Measurements from ENCODE around the gene GBP2. TPM values are rescaled to one million over a fixed set of nuclear protein-coding genes. Genes with fewer than 3 reads are reported as not detected.

Gene GBP2
- total RNA-seq, 1 experiment from 2014 or later: 3.0 TPM

GRCh38 chr1:89098857-89099256 lies 27.1 kb downstream of the GBP2 start:
- H3K4me1 ChIP-seq (ENCODE audit: control insufficient read depth, insufficient read depth, low read length): no peaks in the 10 kb centered on the region
- peaks cover 3% of the 10 kb centered on the region; the same call in 1 of the 2 replicates for H3K9me3 ChIP-seq (ENCODE audit: control insufficient read depth, insufficient read depth, low read depth, low read length)
- no peak overlapping the region for H3K4me3 ChIP-seq (ENCODE audit: low read depth in 2 of 2, low read length in 2 of 2)
- in situ Hi-C loops (cut with HindIII; ENCODE audit: low pct_unique_long_range_greater_than_20kb, low sequenced_read_pairs) (no loop called here), intact Hi-C loops (cut with micrococcal nuclease; ENCODE audit: unreplicated experiment) (no loop called here)
- peaks cover 4% of the 10 kb centered on the region for H3K27me3 ChIP-seq (ENCODE audit: control insufficient read depth, insufficient read depth, low read length)
- no peak for TF ChIP-seq POLR2AphosphoS5 (IDR thresholded peaks at IDR 0.05; ENCODE audit: low read depth, low read length)
- no peak for TF ChIP-seq TCF7L2 (IDR thresholded peaks at IDR 0.05; ENCODE audit: low read depth, low read length)
- TF ChIP-seq CTCF (IDR thresholded peaks at IDR 0.05): no peak
- TF ChIP-seq REST (IDR thresholded peaks at IDR 0.05; ENCODE audit: insufficient read depth in 1 of 2, low read depth in 2 of 2, low read length in 1 of 2): no peak
- no peaks in the 10 kb centered on the region for H3K36me3 ChIP-seq (ENCODE audit: control insufficient read depth, insufficient read depth, low read length)
- no peak overlapping the region for H3K27ac ChIP-seq (ENCODE audit: low read length)
- BruUV-seq (replicated peaks): no TSS peak
- CTCF ChIA-PET: no interaction called here
- POLR2A ChIA-PET: no interaction called here
- no peak for DNase-seq (ENCODE audit: low read depth, low spot score)
- ATAC-seq: no peak

DNA sequence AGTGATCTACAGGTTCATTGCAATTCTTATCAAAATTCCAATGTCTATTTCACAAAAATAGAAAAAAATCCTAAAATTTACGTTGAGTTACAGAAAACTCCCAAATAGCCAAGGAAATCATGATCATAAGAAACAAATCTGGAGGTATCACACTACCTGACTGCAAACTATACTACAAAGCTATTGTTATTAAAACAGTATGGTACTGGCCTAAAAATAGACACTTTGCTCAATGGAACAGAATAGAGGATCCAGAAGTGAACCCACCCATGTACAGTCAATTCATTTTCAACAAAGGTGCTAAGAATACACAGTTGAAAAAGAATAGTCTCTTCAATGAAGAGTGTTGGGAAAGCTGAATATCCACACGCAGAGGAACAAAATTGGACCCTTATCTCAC lies 30.2 kb downstream of the GBP2 start:
- Histone ChIP-seq H3K4me3 (ENCODE audit: low read depth in 2 of 2, low read length in 2 of 2) (no peak overlapping the region), H3K27me3 (ENCODE audit: control insufficient read depth, insufficient read depth, low read length) (no peaks in the 10 kb centered on the region), H3K4me1 (ENCODE audit: control insufficient read depth, insufficient read depth, low read length) (no peaks in the 10 kb centered on the region), H3K9me3 (ENCODE audit: control insufficient read depth, insufficient read depth, low read depth, low read length) (peaks cover 3% of the 10 kb centered on the region; the same call in 1 of the 2 replicates), H3K36me3 (ENCODE audit: control insufficient read depth, insufficient read depth, low read length) (no peaks in the 10 kb centered on the region), H3K27ac (ENCODE audit: low read length) (no peak overlapping the region)
- POLR2A ChIA-PET: no interaction called here
- intact Hi-C loops (cut with micrococcal nuclease; ENCODE audit: unreplicated experiment): no loop called here
- BruUV-seq (replicated peaks): no TSS peak
- CTCF ChIA-PET: no interaction called here
- ATAC-seq (no peak), DNase-seq (ENCODE audit: low read depth, low spot score) (no peak)
- TF ChIP-seq TCF7L2 (IDR thresholded peaks at IDR 0.05; ENCODE audit: low read depth, low read length) (no peak), CTCF (IDR thresholded peaks at IDR 0.05) (no peak), REST (IDR thresholded peaks at IDR 0.05; ENCODE audit: insufficient read depth in 1 of 2, low read depth in 2 of 2, low read length in 1 of 2) (no peak), SIN3A (IDR thresholded peaks at IDR 0.05; ENCODE audit: borderline replicate concordance, insufficient read depth, low read depth, low read length) (no peak)
- in situ Hi-C loops (cut with HindIII; ENCODE audit: low pct_unique_long_range_greater_than_20kb, low sequenced_read_pairs): no loop called here

Measured in Panc1 (cell line).